GM18505 (cell line): ENCODE data around the gene BTBD19.

Experiments used
- ATAC-seq: cut with Tn5 transposase; IDR thresholded peaks from one replicate; pipeline ENCODE4 v1.9.1; 2021; ENCODE audit not compliant: unreplicated experiment
- POLR2A ChIP-seq: IDR thresholded peaks from 4 replicates; pipeline ENCODE4 v1.6.1; 2011; ENCODE audit warnings: borderline replicate concordance; ENCODE audit not compliant: insufficient read depth, insufficient read length; ENCODE audit errors: extremely low read depth

BTBD19 gene

GRCh38 chr1:44799770-44800584 lies 8.3 kb upstream of the BTBD19 start, which contains the start of gene PLK3:
Gene PLK3 (plus strand): TSS chr1:44800377. CDS start chr1:44800464, 87 bp downstream.
- ATAC-seq = peak; percentile 79
- TF ChIP-seq POLR2A = peak; percentile 95

GRCh38 chr1:44801491-44802305 lies 6.6 kb upstream of the BTBD19 start:
- TF ChIP-seq POLR2A = no peak
- no peak for ATAC-seq

GRCh38 chr1:44802306-44803061 lies 5.8 kb upstream of the BTBD19 start:
- ATAC-seq = no peak
- TF ChIP-seq POLR2A = no peak

- TF ChIP-seq POLR2A = no peak
- no peak for ATAC-seq
Observed at GRCh38 chr1:44803062-44803311, 5.3 kb upstream of the BTBD19 start.

GRCh38 chr1:44803312-44804095 lies 4.8 kb upstream of the BTBD19 start:
- TF ChIP-seq POLR2A = no peak

GRCh38 chr1:44805311-44806024 lies 2.9 kb upstream of the BTBD19 start:
- TF ChIP-seq POLR2A = no peak
- no peak for ATAC-seq

More at GRCh38 chr1:44803312-44804095, 4.8 kb upstream of the BTBD19 start:
- ATAC-seq = no peak

- ATAC-seq = no peak
- no peak for TF ChIP-seq POLR2A
Observed at GRCh38 chr1:44806025-44806703, 2.2 kb upstream of the BTBD19 start.

GRCh38 chr1:44806704-44807363 lies 1.5 kb upstream of the BTBD19 start, which contains the start of gene DYNLT4:
Gene DYNLT4 (minus strand): TSS chr1:44807351. CDS start chr1:44806668, 683 bp downstream.
- no peak for TF ChIP-seq POLR2A
- no peak for ATAC-seq

- peak; percentile 34 for ATAC-seq
Observed at GRCh38 chr1:44807364-44808062, 810 bp upstream of the BTBD19 start.

More at GRCh38 chr1:44807364-44808062, 810 bp upstream of the BTBD19 start:
- TF ChIP-seq POLR2A = peak; percentile 45
